Ovary (tissue), 9 donors: ENCODE measurements around the gene SIL1. TPM values are rescaled to one million over a fixed set of nuclear protein-coding genes. Genes with fewer than 3 reads are reported as not detected.

Experiments used
- DNase-seq, 5 donors: peaks; one replicate each; pipeline ENCODE4 v3.0.0-alpha.2; 2019 to 2020
- H3K27ac ChIP-seq, 2 donors: fragments of 200-600 bp; one replicate each; pipeline versions ENCODE4 v1.5.1 to v1.8.0; 2019 to 2022
- H3K27me3 ChIP-seq: fragments of 200-600 bp; one replicate; pipeline ENCODE4 v1.8.0; 2022
- H3K36me3 ChIP-seq: fragments of 200-600 bp; sonication (generic); one replicate; pipeline ENCODE4 v1.5.1; 2019
- H3K4me1 ChIP-seq: one replicate; pipeline ENCODE4 v1.8.1; 2013; ENCODE audit warnings: mild to moderate bottlenecking, moderate library complexity; ENCODE audit not compliant: insufficient read depth
- H3K4me3 ChIP-seq: fragments of 200-600 bp; sonication (generic); one replicate; pipeline ENCODE4 v1.5.1; 2017
- H3K9me3 ChIP-seq, 2 donors: fragments of 200-600 bp in 1 of 2; sonication (generic) in 1 of 2; one replicate each; pipeline versions ENCODE4 v1.5.1 to v1.8.1; 2013 to 2019; ENCODE audit warnings: mild to moderate bottlenecking in 1 of 2, moderate library complexity in 1 of 2
- CTCF ChIP-seq, 3 donors: fragments of 450-650 bp in 2 of 3; fragments of 200-600 bp in 1 of 3; IDR thresholded peaks; one replicate each; pipeline versions ENCODE4 v1.5.1 to v1.8.0; 2016 to 2022; ENCODE audit warnings: antibody characterized with exemption in 3 of 3, mild to moderate bottlenecking in 1 of 3
- EP300 ChIP-seq: sonication (generic); formaldehyde crosslinking; IDR thresholded peaks from one replicate; pipeline ENCODE4 v1.6.1; 2017; ENCODE audit warnings: antibody characterized with exemption
- POLR2A ChIP-seq: fragments of 450-650 bp; IDR thresholded peaks from one replicate; pipeline ENCODE4 v1.6.1; 2017; ENCODE audit warnings: antibody characterized with exemption, mild to moderate bottlenecking, moderate library complexity
- WGBS, 3 donors: extraction: QIAGEN DNeasy Blood & Tissue Kit in 1 of 3; methylation state at CpG; one replicate each; pipeline versions ENCODE4 v1.1.5 to v1.1.7; 2013 to 2017; 5-methylcytosine and 5-hydroxymethylcytosine counted together
- intact Hi-C, 4 donors: fragments of 100-400 bp; cut with DNase I; formaldehyde crosslinking; loops; one replicate each; pipeline versions ENCODE4 v1.11.0 to v1.15.1; 2022 to 2023
- polyA plus RNA-seq, 2 donors: library from polyadenylated mRNA; stranded (reverse); fragments of 200-250 nt in 1 of 2; fragments of 350-450 nt in 1 of 2; fragmentation: Illumina TruSeq in 1 of 2; extraction: RNeasy Lipid Tissue Mini Kit (QIAGEN cat#74804) in 1 of 2; gene quantifications; one replicate each; pipeline ENCODE4 v1.2.3, GENCODE V29; 2013 to 2014
- total RNA-seq, 7 donors: library from RNA; depleted of rRNA in 2 of 7; stranded (reverse); fragments of >200 nt in 2 of 7; fragmentation: NEBNext Ultra II Directional in 3 of 7; extraction: Animal tissue kit (Norgen Biotek cat#: 25700) in 3 of 7; gene quantifications; one replicate each; pipeline versions ENCODE4 v1.1.0 to v1.2.4, GENCODE V29; 2016 to 2023
- donor health status: DM: no; HTN: no; CAD: no; lungs with moderate emphysema.
- donor health status: DM: no; HTN: no; CAD: no.
- donor health status: Bipolar disorder and iron deficiency.
- donor health status: DM: yes; HTN: yes; CAD: no.
- donor health status: DM: no; HTN: no; CAD: no.
- donor health status: DM: yes; HTN: yes; CAD: no.

Gene SIL1
- total and polyA plus RNA-seq, 9 donors, result 15.7 to 93.0 (median 34.9) TPM

GRCh38 chr5:139210585-139210984 lies 12.4 kb upstream of the SIL1 start:
- WGBS, 3 donors, result 73 to 78% (median 78%) methylated on average over 4 of the region's 4 CpGs
- Histone ChIP-seq H3K27ac (no peak overlapping the region), H3K27me3 (no peaks in the 10 kb centered on the region), H3K9me3 (no peaks in the 10 kb centered on the region), H3K36me3 (no peaks in the 10 kb centered on the region), H3K4me1 (peaks cover 4% of the 10 kb centered on the region), H3K4me3 (no peak overlapping the region)
- no peak for DNase-seq
- TF ChIP-seq EP300 (no peak), POLR2A (no peak), CTCF (IDR thresholded peaks at IDR 0.05) (no peak)
- intact Hi-C loops, result no loop called here

- intact Hi-C loops, result no loop called here
- TF ChIP-seq POLR2A (no peak), CTCF (IDR thresholded peaks at IDR 0.05) (no peak), EP300 (no peak)
- DNase-seq, result no peak
- no peaks in the 10 kb centered on the region for H3K27me3 ChIP-seq
- WGBS, 3 donors, result 87 to 93% (median 91%) methylated on average over 3 of the region's 3 CpGs
- no peak overlapping the region for H3K4me3 ChIP-seq
- H3K9me3 ChIP-seq, result no peaks in the 10 kb centered on the region
- no peaks in the 10 kb centered on the region for H3K36me3 ChIP-seq
- no peaks in the 10 kb centered on the region for H3K4me1 ChIP-seq
- no peak overlapping the region for H3K27ac ChIP-seq
These were observed 9.3 kb upstream of the SIL1 start for GRCh38 chr5:139207297-139208000.

GRCh38 chr5:139205586-139205985 lies 7.4 kb upstream of the SIL1 start:
- no peak for DNase-seq
- no peak for TF ChIP-seq POLR2A
- no peak for TF ChIP-seq EP300
- TF ChIP-seq CTCF (IDR thresholded peaks at IDR 0.05), result no peak
- Histone ChIP-seq H3K36me3 (no peaks in the 10 kb centered on the region), H3K4me1 (no peaks in the 10 kb centered on the region), H3K9me3 (no peaks in the 10 kb centered on the region), H3K27ac (no peak overlapping the region), H3K4me3 (no peak overlapping the region), H3K27me3 (no peaks in the 10 kb centered on the region)
- intact Hi-C loops, result no loop called here
- 88 to 97% (median 93%) methylated on average over 2 of the region's 2 CpGs for WGBS, 3 donors

- 86 to 93% (median 91%) methylated on average over 4 of the region's 4 CpGs for WGBS, 3 donors
These were observed 7.0 kb upstream of the SIL1 start for GRCh38 chr5:139205124-139205523.

More at GRCh38 chr5:139205124-139205523, 7.0 kb upstream of the SIL1 start:
- Histone ChIP-seq H3K27ac (no peak overlapping the region), H3K27me3 (no peaks in the 10 kb centered on the region), H3K4me1 (no peaks in the 10 kb centered on the region), H3K4me3 (no peak overlapping the region), H3K9me3 (no peaks in the 10 kb centered on the region), H3K36me3 (no peaks in the 10 kb centered on the region)
- no peak for DNase-seq
- TF ChIP-seq CTCF (IDR thresholded peaks at IDR 0.05) (no peak), POLR2A (no peak), EP300 (no peak)
- intact Hi-C loops, result no loop called here
